Right kidney (tissue), 1 donor: Measurements from ENCODE around the gene ANKS1A.
"Not testable (repeated sequence)": the region's sequence is repeated elsewhere in the genome, so short reads cannot be mapped to it uniquely, and the experiment has no call there.

ENCODE experiments used
- DNase-seq: peaks from one replicate; pipeline ENCODE4 v3.0.0-alpha.2; 2016

Gene ANKS1A

GRCh38 chr6:35086636-35087360 lies 197.7 kb downstream of the ANKS1A start:
- DNase-seq: no peak

- no peak for DNase-seq
Measured at GRCh38 chr6:35087361-35088280, 198.6 kb downstream of the ANKS1A start.

GRCh38 chr6:35088281-35089215 lies 199.5 kb downstream of the ANKS1A start:
- DNase-seq: no peak

DNA sequence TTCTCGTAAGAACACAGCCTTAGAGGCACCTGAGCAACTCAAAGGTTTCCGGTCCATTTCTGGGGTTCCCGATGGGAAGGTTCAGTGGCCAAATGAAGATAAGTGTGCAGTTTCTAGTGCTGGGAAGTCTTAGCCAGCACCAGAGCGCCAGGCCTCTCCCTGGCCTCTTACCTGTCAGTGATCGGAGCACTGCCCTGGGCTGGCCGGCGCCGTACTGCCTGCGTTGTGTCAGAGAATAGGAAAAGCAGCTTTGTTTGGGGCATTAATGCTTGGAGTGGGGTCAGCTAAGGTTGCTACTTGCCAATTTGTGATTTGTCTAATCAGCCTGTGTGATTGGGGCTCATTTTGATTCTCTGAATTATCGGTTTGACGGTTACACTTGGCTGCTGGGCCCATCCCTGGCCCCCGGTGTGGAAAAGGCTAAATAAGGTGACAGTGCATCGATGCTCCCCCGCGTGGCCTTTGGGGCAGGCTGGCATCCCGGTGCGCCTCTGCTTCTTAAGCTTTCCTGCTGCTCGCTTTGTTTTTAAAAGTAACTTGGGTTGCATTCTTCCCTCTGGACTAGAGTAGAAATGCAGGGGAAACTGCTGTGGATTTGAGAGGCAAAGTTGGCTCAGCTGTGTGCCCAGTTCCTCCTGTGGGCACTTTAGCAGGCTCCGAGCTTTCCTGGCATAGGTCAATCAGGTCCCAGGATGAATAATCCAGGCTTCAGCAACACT lies 200.3 kb downstream of the ANKS1A start:
- DNase-seq: no peak

- no peak for DNase-seq
Measured at GRCh38 chr6:35089935-35090505, 201.0 kb downstream of the ANKS1A start.

DNA sequence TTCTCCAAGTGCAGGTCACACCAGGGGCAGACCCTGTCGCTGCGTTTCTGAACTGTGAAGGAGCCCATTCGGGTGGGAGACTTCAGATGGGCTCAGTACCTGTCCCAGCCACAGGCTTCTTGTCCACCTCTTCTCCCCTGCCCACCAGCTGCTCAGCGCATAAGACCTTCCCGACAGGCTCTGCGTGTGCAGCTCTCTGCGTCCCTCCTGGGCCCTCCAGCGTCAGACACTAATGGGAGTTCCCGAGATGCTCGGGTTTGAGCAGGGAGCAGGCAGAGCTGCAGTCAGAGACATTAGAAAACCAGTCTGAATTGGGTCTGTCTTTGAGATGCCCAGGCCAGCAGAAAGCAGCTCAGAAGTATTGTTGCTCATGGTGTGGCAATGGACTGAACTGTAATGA lies 201.7 kb downstream of the ANKS1A start:
- DNase-seq: no peak

- no peak for DNase-seq
Measured at GRCh38 chr6:35091346-35092083, 202.5 kb downstream of the ANKS1A start.

DNA sequence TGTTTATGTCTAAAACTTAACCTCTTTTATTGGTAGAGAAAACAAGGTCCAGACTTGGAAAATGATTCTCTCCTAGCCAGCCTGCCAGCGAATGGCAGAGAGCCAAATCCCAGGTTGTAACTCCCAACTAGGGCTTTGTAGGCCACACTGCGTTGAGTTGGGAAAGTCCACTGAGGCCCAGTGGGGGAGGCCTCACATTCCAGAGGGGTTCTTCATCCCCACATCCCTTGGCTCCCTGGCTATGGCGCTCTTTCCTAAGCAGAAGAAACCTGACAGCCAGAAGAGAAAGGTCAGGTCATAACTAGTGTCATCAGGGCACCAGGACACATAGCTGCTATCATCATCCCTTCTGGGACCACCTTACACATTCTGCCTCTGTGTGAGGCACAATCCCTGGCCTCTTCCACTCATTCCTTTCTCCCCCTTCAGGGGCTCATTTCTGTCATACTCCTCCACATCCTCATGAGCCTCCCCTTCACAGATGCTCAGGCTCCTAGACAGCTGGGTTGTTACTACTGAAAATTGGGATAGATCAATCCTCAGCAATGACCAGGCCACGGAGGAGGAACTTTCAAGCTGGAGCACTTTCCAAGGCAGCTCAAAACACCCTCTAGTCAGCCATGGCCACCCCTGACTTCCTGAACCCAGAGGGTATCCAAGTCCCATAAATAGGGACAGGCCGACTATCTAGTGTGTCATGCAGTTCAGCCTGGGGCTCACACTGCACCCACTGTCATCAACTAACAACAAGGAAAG lies 203.5 kb downstream of the ANKS1A start:
- no peak for DNase-seq

GRCh38 chr6:35093118-35093445 lies 204.0 kb downstream of the ANKS1A start:
- DNase-seq: no peak

GRCh38 chr6:35093783-35094182 lies 204.7 kb downstream of the ANKS1A start:
- no peak for DNase-seq

DNA sequence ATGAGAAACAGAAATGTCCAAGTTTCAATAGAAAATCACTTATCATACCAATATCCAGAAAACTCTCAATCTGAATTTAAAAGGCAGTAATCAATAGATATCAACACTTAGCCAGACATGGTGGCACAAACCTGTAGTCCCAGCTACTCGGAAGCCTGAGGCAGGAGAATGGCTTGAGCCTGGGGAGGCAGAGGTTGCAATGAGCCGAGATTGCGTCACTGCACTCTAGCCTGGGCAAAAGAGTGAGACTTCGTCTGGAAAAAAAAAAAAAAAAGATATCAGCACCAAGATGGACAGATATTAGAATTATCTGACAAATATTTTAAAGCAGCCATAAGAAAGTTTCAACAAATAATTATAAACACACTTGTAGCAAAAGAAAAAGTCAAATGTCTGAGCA lies 205.1 kb downstream of the ANKS1A start:
- DNase-seq: no peak

GRCh38 chr6:35096129-35096862 lies 207.2 kb downstream of the ANKS1A start:
- DNase-seq: no peak

DNA sequence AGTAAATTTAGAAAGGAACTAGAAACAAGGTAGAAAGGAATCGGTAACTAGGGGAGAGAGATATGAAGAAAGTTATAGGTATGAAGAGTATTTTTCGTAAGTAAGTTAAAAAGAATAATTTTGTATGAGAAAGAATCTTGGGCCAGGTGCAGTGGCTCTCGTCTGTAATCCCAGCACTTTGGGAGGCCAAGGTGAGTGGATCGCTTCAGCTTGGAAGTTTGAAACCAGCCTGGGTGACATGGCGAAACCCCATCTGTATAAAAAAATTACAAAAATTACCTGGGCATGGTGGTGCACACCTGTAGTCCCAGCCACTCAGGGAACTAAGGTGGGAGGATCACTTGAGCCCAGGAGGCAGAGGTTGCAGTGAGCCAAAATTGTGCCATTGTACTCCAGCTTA lies 210.1 kb downstream of the ANKS1A start:
- DNase-seq: no peak

GRCh38 chr6:35105078-35105477 lies 216.0 kb downstream of the ANKS1A start:
- no peak for DNase-seq

DNA sequence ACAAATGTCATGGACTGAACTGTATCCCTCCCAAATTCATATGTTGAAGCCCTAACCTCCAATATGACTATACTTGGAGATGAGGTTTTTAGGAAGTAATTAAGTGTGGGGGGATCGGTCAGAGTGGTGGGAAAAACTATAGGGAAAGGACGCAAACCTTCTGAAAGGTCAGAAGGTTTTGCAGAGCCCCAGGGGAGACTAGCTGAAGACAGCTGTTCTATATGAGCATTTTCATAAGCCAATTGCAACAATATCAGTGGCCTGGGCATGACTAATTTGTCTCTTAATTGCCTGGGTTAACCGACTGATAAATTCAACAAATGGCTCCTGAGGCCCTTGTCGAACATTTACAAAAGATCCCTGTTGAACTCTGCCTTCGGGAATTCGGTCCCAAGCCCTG lies 217.0 kb downstream of the ANKS1A start:
- DNase-seq: not testable (repeated sequence)

DNA sequence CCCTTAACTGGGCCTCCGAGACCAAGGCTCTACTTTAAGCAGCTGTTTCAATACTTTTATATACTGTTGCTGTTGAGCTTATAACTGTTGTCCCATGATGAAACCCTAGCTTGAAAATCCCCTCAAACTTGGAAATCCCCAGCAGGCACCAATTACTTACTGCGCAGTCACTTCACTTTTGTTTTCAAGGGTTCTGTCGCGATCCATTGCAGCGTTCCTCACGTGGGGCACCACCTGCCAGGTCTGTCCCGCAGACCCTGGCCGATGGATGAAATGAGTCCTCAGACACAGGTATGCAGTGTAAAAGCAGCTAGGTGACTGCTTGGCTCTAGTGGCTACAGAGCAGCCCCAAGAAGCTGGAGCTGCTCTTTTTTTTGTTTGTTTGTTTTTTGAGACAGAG lies 218.2 kb downstream of the ANKS1A start:
- not testable (repeated sequence) for DNase-seq

- not testable (repeated sequence) for DNase-seq
Measured at GRCh38 chr6:35107761-35108160, 218.7 kb downstream of the ANKS1A start.

- no peak for DNase-seq
Measured at GRCh38 chr6:35108309-35108885, 219.3 kb downstream of the ANKS1A start.

DNA sequence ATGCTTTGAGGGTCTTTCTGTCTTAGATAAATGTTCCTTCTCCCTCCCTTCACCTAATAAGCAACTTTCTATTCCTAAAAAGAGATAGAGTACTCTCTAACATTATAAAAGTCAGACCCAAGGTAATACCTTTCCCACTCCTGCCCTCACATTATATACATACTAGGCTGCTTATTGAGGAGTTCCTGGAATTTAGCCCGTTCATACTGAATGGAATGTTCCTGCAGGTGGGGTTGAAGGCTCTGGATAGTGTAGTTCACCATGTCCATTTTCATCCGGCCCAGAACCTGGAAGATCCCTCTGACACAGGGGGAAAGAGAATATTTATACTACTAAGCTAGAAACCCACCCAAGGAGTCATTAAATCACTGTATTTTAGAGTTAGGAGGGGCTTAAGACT lies 231.7 kb downstream of the ANKS1A start:
- DNase-seq: no peak
